Measurements from ENCODE around the gene SOHLH2.

DNA sequence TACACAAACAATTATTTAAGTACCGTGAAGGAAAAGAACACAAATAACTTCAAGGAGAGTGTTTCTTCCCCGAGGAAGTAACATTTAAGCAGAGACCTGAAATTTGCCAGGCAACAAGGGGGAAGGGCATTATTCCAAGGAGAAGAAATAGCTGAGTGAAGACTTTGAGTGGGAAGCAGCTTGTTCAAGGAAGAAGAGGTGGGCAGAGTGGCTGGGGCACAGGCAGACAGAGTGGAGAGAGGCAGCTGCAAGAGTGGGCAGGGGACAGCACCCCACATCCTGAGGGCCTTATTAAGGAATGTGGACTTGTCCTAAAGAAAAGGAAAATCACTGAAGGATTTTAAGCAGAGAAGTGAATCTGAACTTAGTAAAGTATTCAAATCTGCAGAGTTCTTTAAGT is 78.5 kb downstream of the SOHLH2 start:
- TF ChIP-seq, protein P1, sequence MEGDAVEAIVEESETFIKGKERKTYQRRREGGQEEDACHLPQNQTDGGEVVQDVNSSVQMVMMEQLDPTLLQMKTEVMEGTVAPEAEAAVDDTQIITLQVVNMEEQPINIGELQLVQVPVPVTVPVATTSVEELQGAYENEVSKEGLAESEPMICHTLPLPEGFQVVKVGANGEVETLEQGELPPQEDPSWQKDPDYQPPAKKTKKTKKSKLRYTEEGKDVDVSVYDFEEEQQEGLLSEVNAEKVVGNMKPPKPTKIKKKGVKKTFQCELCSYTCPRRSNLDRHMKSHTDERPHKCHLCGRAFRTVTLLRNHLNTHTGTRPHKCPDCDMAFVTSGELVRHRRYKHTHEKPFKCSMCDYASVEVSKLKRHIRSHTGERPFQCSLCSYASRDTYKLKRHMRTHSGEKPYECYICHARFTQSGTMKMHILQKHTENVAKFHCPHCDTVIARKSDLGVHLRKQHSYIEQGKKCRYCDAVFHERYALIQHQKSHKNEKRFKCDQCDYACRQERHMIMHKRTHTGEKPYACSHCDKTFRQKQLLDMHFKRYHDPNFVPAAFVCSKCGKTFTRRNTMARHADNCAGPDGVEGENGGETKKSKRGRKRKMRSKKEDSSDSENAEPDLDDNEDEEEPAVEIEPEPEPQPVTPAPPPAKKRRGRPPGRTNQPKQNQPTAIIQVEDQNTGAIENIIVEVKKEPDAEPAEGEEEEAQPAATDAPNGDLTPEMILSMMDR (conservative IDR thresholded peaks at IDR 0.05; ENCODE audit: low read length) = no peak
- no peak for TF ChIP-seq EZH2phosphoT487 (IDR thresholded peaks at IDR 0.05; ENCODE audit: borderline replicate concordance)
